Anterior cingulate cortex (tissue), 58 donors: ENCODE data around the gene CHM.
A peak's percentile ranks its signal among the peaks of the same experiment; 100 is the strongest.
"Not testable (repeated sequence)": the region's sequence is repeated elsewhere in the genome, so short reads cannot be mapped to it uniquely, and the experiment has no call there.

Experiments used
- DNase-seq, 58 donors: peaks; one replicate each; lab custom pipeline; 2025; lab: John Stamatoyannopoulos, UW

Gene CHM

DNA sequence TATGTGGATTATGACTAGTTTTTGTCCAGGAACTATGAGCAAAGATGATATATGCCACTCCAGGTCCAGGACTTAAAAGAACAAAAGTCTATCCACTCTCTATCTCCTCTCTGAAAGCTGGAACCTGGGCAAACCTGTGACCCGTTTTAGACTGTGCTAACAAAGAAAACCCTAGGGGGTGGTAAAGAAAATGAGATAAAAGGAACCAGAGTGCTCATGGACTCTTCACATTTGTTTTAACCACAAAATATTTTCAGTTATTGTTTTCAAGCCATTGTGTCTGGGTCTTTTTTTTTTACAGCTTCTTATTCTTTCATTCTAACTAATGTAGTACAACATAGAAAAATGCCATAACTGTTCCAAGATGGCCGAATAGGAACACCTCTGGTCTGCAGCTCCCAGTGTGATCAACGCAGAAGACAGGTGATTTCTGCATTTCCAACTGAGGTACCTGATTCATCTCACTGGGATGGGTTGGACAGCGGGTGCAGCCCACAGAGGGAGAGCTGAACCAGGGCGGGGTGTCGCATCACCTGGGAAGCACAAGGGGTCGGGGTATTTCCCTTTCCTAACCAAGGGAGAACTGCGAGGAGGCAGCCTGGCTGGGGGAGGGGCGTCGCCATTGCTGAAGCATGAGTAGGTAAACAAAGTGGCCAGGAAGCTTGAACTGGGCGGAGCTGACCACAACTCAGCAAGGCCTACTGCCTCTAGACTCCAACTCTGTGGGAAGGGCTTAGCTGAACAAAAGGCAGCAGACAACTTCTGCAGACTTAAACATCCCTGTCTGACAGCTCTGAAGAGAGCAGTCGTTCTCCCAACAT is 45.1 kb downstream of the CHM start:
- no peak for DNase-seq

DNA sequence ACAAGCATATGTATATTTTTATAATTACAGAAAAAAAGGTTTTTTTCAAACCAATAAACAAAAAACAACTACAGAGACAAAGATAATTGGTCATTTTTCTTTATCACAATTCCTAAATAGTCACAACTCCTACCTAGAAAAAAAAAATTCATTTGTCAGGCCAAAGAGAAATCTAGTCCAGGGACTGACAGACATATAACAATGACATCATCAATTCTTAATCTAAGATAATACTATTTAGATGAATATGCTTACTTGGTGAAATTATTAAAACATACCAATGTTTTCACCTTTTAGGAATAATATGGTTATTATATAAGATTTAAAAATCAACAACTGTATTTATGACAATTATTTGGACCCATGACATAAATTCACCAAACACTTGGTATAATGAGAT is 48.4 kb downstream of the CHM start:
- DNase-seq: no peak

DNA sequence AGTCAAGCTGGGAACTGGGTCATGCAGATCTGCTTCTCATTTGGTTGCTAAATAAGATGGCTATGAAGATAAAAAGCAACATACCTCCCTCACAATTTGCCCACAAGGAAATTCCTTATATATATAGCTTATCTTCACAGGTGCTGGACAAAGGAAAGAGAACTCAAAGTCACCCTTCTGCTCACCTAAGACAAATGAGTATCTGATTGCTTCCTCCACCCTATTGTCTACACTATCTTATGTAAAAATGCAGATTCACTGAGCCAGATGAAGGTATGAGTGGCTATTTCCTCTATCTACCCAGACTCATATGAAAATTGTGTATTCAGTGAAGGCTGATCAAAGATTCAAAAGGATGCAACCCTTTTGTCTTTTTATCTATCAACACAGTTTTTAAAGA is 50.8 kb downstream of the CHM start:
- DNase-seq: no peak

DNA sequence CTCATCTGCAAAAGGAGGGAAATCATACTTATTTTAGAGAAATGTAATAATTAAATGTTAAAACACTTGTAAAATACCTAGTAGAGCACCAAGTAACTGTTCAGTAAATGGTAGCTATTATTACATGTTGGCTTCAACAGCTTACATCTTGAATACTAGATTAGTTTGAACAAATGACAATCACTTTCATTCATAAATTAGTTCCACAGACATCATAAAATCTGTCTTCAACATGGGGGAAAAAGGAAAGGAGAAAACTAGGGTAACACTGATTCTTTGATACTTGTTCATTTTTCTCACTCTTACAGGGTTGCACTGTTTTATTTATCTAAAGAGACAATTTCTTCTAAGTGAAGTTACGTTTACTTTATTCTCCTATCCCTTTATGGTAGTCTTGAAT is 51.7 kb downstream of the CHM start:
- DNase-seq: no peak

DNA sequence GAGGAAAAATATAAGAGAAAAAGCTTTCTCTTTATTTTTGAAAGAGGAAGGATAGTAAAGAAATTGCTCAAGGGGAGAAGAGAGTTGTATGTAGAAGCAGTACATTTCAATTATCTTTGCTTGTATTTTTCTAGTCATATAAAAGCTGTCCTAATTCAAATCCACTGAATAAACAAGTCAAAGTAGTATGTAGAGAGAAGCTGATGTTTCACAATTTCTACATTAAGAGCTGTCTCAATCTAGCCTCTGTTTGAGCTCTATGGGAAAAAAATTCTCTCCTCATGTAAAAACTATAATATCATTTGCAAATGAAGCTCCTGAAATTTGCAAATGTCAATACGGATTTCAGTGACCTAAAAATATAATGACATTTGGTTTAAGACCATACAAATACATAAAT is 52.6 kb downstream of the CHM start:
- no peak for DNase-seq

DNA sequence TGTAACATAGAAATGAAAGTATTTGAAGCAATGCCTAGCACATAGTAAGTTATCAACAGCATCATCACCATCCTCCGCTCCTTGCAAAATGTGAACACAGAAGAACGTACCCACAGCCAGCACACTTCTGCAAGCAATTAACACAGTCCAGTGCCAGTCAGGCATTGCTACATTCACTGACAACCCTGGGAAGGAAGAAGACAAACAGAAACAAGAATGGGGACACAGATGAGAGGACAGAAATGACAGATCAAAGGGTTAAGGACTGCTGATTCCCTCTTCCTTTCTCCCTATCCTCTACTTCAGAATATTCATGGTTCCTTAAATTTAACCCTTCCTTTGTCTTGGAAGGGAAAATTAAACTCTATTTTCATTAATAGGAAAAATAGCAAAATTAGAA is 53.1 kb downstream of the CHM start:
- DNase-seq: no peak

DNA sequence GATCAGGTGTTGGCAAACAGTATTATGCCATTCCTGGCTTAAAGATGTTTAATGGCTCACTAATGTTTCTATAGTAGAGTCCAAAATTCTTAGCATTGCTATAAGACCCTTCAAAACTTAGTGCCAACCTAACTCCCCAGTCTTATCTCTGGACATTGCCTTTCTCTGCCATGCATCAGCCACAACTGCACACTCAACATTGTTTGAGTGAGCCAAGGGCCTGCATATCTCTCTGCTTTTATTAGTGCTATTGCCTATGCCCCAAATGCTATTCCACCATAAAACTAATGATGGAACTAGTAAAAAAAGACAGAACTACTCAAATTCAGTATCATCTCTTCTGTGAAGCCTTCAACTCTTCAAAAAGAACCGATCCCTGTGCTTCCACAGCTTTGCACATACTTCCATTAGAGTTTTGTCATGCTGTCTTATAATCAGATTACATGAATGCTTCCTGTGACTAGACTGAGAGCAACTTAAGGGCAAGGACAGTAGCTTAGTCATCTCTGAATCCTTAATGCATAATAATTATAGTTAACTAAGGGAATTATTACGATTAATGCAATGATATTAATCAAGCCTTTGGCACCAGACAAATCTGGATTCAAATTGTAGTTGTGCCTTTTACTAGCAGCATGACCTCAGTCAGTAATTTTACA is 53.7 kb downstream of the CHM start:
- no peak for DNase-seq

DNA sequence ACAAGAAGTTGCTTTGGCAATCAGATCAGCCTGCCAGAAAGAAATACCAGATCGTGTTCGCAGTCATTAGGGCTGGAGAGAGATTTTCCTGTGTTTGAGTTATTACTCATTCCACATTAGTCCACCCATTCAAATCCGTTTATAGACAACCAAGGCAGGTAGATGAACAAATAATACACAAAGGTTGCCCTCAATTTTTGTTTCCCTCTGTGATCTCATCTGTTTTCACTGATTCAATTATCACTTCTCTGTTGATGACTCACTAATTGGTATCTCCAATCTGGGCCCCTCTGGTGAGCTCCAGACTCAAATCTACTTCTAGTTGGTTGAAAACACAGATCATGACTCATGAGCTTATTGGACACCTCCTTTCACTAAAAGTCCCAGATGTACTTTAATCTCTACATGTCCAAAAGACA is 54.5 kb downstream of the CHM start:
- DNase-seq: no peak

DNA sequence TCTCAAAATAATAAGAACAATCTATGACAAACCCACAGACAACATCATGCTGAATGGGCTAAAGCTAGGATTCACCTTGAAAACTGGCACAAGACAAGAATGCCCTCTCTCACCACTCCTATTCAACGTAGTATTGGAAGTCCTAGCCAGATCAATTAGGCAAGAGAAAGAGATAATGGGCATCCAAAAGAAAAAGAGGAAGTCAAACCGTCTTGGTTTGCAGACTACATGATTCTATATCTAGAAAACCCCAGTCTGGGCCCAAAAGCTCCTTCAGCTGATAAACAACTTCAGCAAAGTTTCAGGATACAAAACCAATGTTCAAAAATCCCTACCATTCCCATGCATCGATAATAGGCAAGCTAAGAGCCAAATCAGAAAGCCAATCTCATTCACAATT is 59.0 kb downstream of the CHM start:
- DNase-seq: no peak

DNA sequence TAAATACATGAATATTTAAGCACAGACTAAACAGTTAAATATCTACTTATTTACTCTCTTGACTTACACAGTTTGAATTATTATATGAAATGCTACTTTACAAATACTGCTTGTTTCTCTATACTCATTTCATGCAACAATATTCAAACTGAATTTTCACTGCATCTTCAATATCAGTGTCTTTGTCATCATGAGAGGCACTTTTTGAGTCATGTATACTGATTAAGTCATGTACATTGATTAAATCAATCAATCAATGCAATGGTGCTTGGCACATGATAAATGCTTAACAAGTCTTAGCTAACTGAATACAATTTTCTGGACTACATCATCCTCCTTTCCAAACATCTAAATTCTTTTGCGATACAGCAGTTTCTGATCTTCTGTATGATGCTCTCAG is 67.1 kb downstream of the CHM start:
- no peak for DNase-seq

DNA sequence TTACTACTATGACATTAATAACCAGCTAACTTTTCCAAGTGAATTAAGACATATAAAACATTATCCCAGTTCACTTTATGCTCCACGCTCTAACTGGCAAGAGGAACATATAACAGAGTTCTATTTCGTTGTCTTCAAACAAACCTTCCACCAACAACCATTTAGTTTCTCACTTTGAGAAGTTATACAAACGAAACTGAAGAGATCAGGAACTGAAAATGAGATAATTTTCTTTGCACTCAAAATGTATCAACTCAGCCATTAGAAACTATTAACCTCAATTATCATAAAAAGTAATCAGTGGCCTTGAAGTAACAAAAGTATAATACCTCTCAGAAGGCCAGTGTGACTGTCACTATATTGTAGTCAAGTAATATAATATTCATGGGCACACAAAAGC is 70.1 kb downstream of the CHM start:
- no peak for DNase-seq

DNA sequence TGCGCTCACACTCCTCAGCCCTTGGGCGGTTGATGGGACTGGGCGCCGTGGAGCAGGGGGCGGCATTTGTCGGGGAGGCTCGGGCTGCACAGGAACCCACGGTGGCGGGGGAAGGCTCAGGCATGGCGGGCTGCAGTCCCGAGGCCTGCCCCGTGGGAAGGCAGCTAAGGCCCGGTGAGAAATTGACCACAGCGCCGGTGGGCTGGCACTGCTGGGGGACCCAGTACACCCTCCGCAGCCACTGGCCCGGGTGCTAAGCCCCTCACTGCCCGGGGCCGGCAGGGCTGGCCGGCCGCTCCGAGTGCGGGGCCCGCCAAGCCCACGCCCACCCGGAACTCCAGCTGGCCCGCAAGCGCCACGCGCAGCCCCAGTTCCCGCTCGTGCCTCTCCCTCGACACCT is 75.0 kb downstream of the CHM start:
- not testable (repeated sequence) for DNase-seq

DNA sequence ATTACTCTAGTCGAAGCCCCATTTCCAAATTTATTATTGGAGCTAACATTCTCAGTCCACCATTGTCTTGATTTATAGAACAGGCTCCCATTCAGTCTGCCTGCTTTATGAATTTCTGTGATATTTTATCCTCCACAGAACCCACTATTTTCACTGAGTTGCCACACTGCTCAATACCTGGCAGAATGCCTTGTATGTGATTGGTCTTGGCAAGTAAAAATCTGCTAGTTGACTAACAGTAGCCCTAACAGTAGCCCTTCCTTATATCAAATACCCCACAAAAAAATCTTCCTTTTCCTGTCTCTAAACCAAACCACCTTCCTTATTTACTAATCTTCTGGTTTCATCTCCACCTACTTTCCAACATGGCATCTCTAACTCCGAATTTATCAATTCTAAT is 82.6 kb downstream of the CHM start:
- DNase-seq: no peak

DNA sequence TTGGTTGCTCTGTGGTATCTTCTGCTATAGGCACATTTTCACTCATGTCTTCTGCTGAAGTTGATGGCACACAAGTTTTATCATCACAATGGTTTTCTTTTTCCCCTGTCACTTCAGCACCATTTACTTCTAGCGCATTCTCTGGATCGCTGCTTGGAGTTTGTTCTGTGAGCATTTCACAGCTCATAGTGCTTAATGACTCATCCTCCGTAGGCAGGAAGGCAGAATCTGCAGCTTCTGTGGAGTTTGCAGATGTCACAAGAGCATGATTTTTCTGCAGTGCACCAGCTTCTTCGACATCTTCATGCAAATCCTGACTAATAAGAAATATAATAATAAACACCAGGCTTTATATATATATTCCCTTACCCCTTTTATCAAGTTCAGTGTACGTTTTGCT is 83.6 kb downstream of the CHM start:
- DNase-seq: peak in 26 of 58 donors; percentile 0 to 48 (median 4)

DNA sequence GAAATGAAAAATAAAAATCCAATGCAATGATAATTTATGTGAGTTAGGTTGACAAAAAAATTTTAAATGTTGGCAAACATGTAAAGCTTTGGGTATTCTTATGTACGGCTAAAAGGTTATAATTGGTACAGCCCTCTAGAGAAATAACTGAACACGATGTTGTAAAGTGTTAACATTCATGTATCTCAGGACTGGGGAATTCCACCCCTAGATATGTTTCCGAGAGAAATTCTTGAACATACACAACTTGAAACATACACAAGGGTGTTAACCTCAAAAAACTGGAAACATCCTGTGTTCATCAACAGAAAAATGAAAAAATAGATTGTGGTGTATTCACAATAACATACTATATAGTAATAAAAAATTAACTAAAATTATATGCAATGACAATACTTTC is 91.8 kb downstream of the CHM start:
- no peak for DNase-seq

DNA sequence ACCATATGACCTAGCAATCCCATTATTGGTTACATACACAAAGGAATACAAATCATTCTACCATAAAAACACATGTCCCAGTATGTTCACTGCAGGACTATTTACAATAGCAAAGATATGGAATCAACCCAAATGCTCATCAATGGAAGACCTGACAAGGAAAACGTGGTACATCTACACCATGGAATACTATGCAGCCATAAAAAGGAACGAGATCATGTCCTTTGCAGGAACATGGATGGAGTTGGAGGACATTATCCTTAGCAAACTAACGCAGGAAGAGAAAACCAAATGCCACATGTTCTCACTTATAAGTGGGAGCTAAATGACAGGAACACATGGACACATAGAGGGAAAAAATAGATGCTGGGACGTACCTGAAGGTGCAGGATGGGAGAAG is 102.6 kb downstream of the CHM start:
- not testable (repeated sequence) for DNase-seq

DNA sequence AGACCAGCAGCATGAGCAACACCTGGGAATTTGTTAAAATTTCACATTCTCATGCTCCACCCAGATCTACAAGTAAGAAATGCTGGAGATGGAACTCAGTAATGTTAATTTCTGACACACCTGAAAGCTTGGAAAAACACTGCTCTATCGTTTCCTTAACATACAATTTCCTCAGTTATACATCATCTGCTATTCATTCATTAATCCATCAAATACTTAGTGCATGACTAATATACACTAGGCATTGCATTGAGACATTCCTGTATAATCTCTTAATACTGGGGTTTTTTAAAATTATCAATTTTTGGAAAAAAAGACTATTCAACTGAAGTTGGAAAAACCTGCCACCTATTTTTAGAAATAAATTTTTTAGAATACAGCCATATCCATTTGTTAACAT is 106.1 kb downstream of the CHM start:
- no peak for DNase-seq

DNA sequence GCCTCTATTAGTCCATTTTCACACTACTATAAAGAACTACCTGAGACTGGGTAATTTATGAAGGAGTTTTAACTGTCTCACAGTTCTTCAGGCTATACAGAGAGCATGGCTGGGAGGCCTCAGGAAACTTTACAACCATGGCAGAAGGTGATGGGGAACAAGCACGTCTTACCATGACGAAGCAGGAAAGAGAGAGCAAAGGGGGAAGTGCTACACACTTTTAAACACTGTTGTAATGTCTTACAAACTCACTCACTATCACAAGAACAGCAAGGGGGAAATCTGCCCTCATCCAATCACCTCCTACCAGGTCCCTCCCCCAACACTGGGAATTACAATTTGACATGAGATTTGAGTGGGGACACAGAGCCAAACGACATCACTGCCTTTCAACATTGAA is 107.4 kb downstream of the CHM start:
- not testable (repeated sequence) for DNase-seq

DNA sequence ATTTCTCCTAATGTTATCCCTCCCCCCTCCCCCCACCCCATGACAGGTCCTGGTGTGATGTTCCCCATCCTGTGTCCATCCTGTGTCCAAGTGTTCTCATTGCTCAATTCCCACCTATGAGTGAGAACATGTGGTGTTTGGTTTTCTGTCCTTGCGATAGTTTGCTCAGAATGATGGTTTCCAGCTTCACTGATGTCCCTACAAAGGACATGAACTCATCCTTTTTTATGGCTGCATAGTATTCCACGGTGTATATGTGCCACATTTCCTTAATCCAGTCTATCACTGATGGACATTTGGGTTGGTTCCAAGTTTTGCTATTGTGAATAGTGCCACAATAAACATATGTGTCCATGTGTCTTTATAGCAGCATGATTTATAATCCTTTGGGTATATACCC is 113.0 kb downstream of the CHM start:
- not testable (repeated sequence) for DNase-seq

DNA sequence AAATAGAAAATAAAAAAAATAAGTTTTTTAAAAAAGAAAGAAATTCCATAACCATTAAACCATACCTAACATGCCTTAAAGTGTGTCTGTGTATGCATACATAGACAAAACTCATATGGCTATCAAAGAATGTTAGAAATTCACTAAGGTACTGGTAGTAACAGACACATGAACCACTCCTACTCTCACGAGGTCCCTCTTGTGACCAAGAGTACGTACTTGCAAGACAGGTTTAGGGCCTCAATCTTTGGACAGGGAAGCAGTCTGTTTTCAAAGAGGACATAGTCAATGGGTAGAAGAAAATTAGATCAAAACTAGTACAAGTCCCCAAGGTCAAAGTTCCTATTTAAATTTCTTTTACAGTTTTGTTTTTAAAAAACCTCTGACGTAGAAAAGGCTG is 117.3 kb downstream of the CHM start:
- no peak for DNase-seq

DNA sequence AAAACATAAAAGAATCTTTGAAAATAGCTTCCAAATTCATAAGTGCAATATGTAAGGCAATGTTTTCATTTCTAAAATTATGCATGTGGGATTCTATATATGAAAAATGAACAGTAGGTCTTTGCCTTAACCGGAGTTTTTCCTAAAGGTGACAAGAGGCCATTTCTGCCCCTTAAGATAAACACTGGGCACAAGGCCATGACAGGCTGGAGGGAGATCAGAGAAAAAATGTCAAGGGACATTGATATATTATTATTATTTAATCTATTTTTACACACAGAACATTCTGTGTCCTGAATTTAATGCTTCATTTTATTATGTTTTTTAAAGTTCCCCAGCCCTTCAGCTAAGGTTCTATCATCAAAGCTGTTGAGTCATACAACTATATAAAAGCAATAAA is 118.8 kb downstream of the CHM start:
- DNase-seq: no peak

DNA sequence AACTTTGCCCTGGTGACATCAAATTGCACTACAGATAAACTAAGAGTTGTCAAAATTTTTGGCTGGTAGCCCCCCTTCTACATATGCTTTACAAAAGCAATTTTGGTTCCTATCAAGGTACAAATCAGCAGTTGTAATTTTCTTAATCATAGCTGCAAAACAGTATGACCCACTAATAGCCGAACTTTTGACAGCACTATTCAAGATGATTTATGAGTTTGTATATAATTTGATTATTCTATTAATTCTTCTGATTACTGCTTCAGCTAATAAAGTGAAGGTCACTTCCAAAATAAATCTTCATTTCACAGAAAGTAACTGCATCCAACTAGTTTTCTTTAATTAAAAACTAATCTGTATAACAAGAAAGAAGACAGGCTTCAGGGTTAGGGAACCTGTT is 119.6 kb downstream of the CHM start:
- no peak for DNase-seq
